GM19193 (cell line): ENCODE data around the gene PLEKHH1.

Source experiments
- POLR2A ChIP-seq: IDR thresholded peaks from 4 replicates; pipeline ENCODE4 v1.6.1; 2011; ENCODE audit not compliant: insufficient read depth, insufficient read length; ENCODE audit errors: extremely low read depth

The PLEKHH1 gene

GRCh38 chr14:67636361-67636919 lies 103.3 kb downstream of the PLEKHH1 start:
- no peak for TF ChIP-seq POLR2A

GRCh38 chr14:67638642-67639041 lies 105.6 kb downstream of the PLEKHH1 start:
- no peak for TF ChIP-seq POLR2A
